Vagina (tissue), 2 donors: ENCODE data around the gene BID.

ENCODE experiments used
- POLR2A ChIP-seq, 2 donors: fragments of 450-650 bp; IDR thresholded peaks; one replicate each; pipeline ENCODE4 v1.6.1; 2017; ENCODE audit warnings: antibody characterized with exemption in 2 of 2, mild to moderate bottlenecking in 2 of 2, moderate library complexity in 2 of 2
- TF ChIP-seq, protein P1 (sequence below), 3 experiments: fragments of 450-650 bp in 2 of 3; fragments of 200-600 bp in 1 of 3; sonication (generic) in 1 of 3; IDR thresholded peaks; one replicate each; pipeline ENCODE4 v1.5.1; 2017 to 2019; ENCODE audit warnings: antibody characterized with exemption in 3 of 3, mild to moderate bottlenecking in 2 of 3, moderate library complexity in 2 of 3

DNA sequence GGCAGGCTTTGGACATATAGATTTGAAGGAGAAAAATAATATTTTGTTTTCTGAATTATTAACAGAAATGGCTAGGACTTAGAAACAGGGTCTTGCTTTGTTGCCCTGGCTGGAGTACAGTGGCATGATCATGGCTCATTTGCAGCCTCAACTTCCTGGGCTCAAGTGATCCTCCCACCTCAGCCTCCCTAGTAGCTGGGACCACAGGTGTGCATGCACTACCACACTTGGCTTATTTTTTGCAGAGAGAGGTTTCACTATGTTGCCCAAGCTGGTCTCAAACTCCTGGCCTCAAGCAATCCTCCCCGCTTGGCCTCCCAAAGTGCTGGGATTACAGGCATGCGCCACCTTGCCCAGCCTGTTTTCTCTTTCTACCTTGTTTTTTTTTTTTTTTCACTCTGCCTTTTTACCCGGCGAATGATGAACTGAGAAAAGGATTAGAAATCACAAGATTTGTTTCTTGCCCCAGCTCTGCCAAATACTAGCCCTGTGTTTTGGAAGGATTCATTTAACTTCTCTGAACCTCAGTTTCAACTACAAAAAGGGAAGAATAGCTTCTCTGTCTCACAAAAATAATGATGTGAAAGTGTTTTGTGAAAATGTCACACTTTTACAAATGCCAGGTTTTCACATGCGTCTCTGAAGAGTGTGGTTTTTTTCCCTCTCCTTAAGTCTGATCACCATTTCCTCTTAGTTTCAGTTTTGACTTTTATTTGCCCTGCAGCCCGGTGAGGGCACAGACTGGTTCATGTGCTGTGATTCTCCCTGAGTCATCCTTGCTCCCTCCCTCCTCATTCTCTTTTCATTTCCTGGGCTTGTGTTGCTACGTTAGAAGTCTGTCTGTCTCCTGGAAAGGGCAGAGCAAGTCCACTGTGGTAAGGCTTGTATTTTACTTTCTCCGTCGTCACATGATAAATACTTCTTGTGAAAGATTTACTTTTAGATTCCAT, 68.0 kb downstream of the BID start:
- TF ChIP-seq, protein P1, sequence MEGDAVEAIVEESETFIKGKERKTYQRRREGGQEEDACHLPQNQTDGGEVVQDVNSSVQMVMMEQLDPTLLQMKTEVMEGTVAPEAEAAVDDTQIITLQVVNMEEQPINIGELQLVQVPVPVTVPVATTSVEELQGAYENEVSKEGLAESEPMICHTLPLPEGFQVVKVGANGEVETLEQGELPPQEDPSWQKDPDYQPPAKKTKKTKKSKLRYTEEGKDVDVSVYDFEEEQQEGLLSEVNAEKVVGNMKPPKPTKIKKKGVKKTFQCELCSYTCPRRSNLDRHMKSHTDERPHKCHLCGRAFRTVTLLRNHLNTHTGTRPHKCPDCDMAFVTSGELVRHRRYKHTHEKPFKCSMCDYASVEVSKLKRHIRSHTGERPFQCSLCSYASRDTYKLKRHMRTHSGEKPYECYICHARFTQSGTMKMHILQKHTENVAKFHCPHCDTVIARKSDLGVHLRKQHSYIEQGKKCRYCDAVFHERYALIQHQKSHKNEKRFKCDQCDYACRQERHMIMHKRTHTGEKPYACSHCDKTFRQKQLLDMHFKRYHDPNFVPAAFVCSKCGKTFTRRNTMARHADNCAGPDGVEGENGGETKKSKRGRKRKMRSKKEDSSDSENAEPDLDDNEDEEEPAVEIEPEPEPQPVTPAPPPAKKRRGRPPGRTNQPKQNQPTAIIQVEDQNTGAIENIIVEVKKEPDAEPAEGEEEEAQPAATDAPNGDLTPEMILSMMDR (IDR thresholded peaks at IDR 0.05): no peak
- no peak for TF ChIP-seq POLR2A (IDR thresholded peaks at IDR 0.05)
